ENCODE measurements around the gene VPS45. TPM values are rescaled to one million over a fixed set of nuclear protein-coding genes. Genes with fewer than 3 reads are reported as not detected.
"Not testable (repeated sequence)": the region's sequence is repeated elsewhere in the genome, so short reads cannot be mapped to it uniquely, and the experiment has no call there.

The VPS45 gene
- polyA plus RNA-seq, 1 experiment: 29.0 TPM

DNA sequence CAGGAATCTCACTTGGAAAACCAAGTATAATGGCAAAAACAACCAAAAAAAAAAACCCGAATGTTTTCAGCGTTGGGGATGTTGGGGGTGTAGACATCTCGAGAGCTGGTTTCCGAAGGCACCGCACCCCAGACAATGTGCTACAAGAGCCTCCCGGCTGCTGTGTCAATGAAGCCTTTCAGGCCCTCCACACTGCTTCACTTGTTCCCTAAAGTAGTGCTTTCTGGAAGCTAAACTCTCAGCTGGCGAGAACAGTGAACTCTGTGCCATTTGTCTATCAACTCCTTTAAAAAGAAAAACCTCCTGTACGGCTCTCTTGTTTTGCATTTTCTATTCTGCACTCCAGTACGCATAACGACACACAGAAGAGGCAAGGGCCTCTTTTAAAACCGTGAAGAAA, 114.7 kb downstream of the VPS45 start:
- POLR2A ChIA-PET: interaction anchor here (0.6 kb wide), 2 partner anchors 139 to 289 kb away, joined by 3 to 14 read pairs; no protein-coding TSS in a partner anchor
- DNase-seq (ENCODE audit: low read depth): no peak
- CTCF ChIA-PET: interaction anchor here (0.8 to 0.9 kb wide), 2 partner anchors 14 to 16 kb away, joined by 3 read pairs; no protein-coding TSS in a partner anchor

GRCh38 chr1:150183061-150183460, 115.5 kb downstream of the VPS45 start:
- CTCF ChIA-PET: interaction anchor here (0.8 to 1.5 kb wide), 4 partner anchors 11 to 114 kb away, joined by 3 to 6 read pairs (median 4); no protein-coding TSS in a partner anchor
- no peak for DNase-seq (ENCODE audit: low read depth)
- H3K4me3 ChIP-seq (ENCODE audit: low read depth, low read length): no peak overlapping the region
- no peak for TF ChIP-seq CTCF (IDR thresholded peaks at IDR 0.05; ENCODE audit: insufficient read depth, low read depth, low read length)
- POLR2A ChIA-PET: no interaction called here
- no peaks in the 10 kb centered on the region for H3K27me3 ChIP-seq (ENCODE audit: control insufficient read depth, insufficient read depth, low read length)
- H3K36me3 ChIP-seq (ENCODE audit: control insufficient read depth, insufficient read depth, low read length): no peaks in the 10 kb centered on the region

More for the DNA sequence above, 114.7 kb downstream of the VPS45 start:
- Histone ChIP-seq H3K36me3 (ENCODE audit: control insufficient read depth, insufficient read depth, low read length) (no peaks in the 10 kb centered on the region), H3K27me3 (ENCODE audit: control insufficient read depth, insufficient read depth, low read length) (no peaks in the 10 kb centered on the region), H3K4me3 (ENCODE audit: low read depth, low read length) (no peak overlapping the region)
- TF ChIP-seq CTCF (IDR thresholded peaks at IDR 0.05; ENCODE audit: insufficient read depth, low read depth, low read length): no peak

GRCh38 chr1:150185481-150185880, 117.9 kb downstream of the VPS45 start:
- ChIA-PET POLR2A (no interaction called here), CTCF (interaction anchor here (0.5 to 3.5 kb wide), 5 partner anchors 8 to 113 kb away, joined by 3 to 26 read pairs (median 24); no protein-coding TSS in a partner anchor)
- DNase-seq (ENCODE audit: low read depth): no peak
- Histone ChIP-seq H3K36me3 (ENCODE audit: control insufficient read depth, insufficient read depth, low read length) (no peaks in the 10 kb centered on the region), H3K27me3 (ENCODE audit: control insufficient read depth, insufficient read depth, low read length) (no peaks in the 10 kb centered on the region), H3K4me3 (ENCODE audit: low read depth, low read length) (no peak overlapping the region)
- TF ChIP-seq CTCF (IDR thresholded peaks at IDR 0.05; ENCODE audit: insufficient read depth, low read depth, low read length): no peak

- H3K4me3 ChIP-seq (ENCODE audit: low read depth, low read length); H3K27me3 ChIP-seq (ENCODE audit: control insufficient read depth, insufficient read depth, low read length); H3K36me3 ChIP-seq (ENCODE audit: control insufficient read depth, insufficient read depth, low read length); POLR2A ChIA-PET; DNase-seq (ENCODE audit: low read depth): not testable (repeated sequence)
- CTCF ChIA-PET: interaction anchor here (0.6 to 3.5 kb wide), 15 partner anchors 9 to 247 kb away, joined by 3 to 26 read pairs (median 4); partner anchors contain the start of gene PLEKHO1
Observed at GRCh38 chr1:150186438-150186788, 118.8 kb downstream of the VPS45 start.

DNA sequence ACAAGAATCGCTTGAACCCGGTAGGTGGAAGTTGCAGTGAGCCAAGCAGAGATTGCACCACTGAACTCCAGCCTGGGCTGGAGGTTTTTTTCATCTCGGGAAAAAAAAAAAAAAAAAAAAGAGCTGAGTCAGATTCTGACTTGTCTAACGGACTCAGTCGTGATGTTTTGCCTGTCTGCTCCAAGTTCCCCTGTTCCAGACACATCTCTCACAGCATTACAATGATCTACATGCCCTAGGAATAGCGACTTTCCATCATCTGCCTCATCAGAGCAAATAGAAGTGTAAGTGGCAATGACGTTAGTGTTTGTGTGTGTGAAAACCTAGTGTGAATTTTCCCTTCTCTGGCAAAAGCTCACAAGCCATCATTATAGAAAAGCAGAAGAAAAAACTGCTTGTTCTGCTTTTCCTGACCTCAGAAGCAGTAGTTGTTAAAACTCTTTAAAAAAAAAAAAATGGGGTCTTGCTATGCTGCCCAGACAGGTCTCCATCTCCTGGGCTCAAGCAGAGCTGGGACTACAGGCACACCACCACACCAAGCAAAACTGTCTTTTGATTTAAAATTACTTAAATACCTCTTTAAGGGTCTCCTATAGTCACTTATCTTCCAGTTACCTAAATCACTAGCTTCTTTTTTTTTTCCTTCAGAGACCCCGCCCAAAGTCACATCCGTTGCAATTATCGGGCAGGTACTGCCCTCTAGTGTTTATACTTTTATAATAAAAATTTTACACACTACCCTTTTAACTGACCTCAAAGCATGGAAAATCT, 119.4 kb downstream of the VPS45 start:
- POLR2A ChIA-PET: interaction anchor here (0.6 to 1.0 kb wide), 6 partner anchors 24 to 1848 kb away, joined by 3 to 15 read pairs (median 6); a partner anchor contains a TSS
- CTCF ChIA-PET: interaction anchor here (0.6 to 3.5 kb wide), 25 partner anchors 9 to 305 kb away, joined by 3 to 26 read pairs (median 4); partner anchors contain the start of gene PLEKHO1
- DNase-seq (ENCODE audit: low read depth): no peak

More for the DNA sequence above, 119.4 kb downstream of the VPS45 start:
- Histone ChIP-seq H3K27me3 (ENCODE audit: control insufficient read depth, insufficient read depth, low read length) (no peaks in the 10 kb centered on the region), H3K4me3 (ENCODE audit: low read depth, low read length) (no peak overlapping the region), H3K36me3 (ENCODE audit: control insufficient read depth, insufficient read depth, low read length) (no peaks in the 10 kb centered on the region)
- peak; percentile 39 for TF ChIP-seq CTCF (IDR thresholded peaks at IDR 0.05; ENCODE audit: insufficient read depth, low read depth, low read length)
